Measurements from ENCODE around the gene LIG3. TPM values are rescaled to one million over a fixed set of nuclear protein-coding genes. Genes with fewer than 3 reads are reported as not detected.

Gene LIG3
- total and polyA plus RNA-seq, 2 of the 13 experiments (the other 11 are each of a cell fraction or from before 2014, with no cell fraction given), result 34.4 to 36.2 TPM

DNA sequence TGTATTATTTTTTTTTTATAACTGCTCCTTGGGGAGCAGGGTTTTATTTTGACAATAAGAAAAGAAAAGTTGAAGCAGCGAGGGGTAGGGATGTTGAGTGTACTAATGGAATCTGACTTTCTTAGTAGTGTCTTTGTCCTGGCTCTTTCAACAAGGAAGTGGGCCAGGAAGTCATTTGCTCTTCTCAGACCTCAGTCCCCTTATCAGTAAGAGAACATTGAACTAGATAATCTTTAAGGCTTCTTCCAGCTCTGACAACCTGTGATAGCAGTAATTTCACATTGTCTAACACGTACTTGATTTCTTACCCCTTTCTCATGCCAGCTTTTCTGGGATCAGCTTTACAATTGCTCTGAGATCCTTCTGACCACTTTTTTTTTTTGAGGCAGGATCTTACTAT is 8.3 kb downstream of the LIG3 start:
- peaks cover 8% of the 10 kb centered on the region for H3K79me2 ChIP-seq (ENCODE audit: insufficient read depth, low read length)
- H4K20me1 ChIP-seq (ENCODE audit: insufficient read depth, low read length), result no peaks in the 10 kb centered on the region
- no peak overlapping the region for H2AFZ ChIP-seq (ENCODE audit: low read length)
- ATAC-seq (no peak), FAIRE-seq (no peak), DNase-seq (ENCODE audit: low spot score) (no peak)
- no peaks in the 10 kb centered on the region for H3K9me3 ChIP-seq (ENCODE audit: low read length)
- ChIA-PET CTCF (ENCODE audit: low intra/inter-chr PET ratio, low total read pairs) (no interaction called here), POLR2A (no interaction called here)
- no peaks in the 10 kb centered on the region for H3K27me3 ChIP-seq (ENCODE audit: control insufficient read depth in 1 of 2, insufficient read depth in 2 of 2, low read length in 2 of 2)
- no peak overlapping the region for H3K27ac ChIP-seq (ENCODE audit: extremely low read length, insufficient read depth, low read length)
- peaks cover 10% of the 10 kb centered on the region for H3K4me1 ChIP-seq (ENCODE audit: insufficient read depth, low read length)
- no TSS peak for BruUV-seq (replicated peaks)
- no peak overlapping the region for H3K4me3 ChIP-seq (replicated peaks in 1 of 3; ENCODE audit: insufficient read depth in 1 of 3, low read depth in 2 of 3, low read length in 3 of 3)
- no peak overlapping the region for H3K4me2 ChIP-seq (ENCODE audit: low read depth, low read length)
- in situ Hi-C loops (cut with HindIII; ENCODE audit: extremely low pct_ligation_motif_present, low pct_unique_long_range_greater_than_20kb) (no loop called here), intact Hi-C loops (cut with micrococcal nuclease; ENCODE audit: unreplicated experiment) (no loop called here)
- 95% methylated on average over 2 of the region's 2 CpGs for WGBS (ENCODE audit: low lambda C conversion rate)
- no peak for TF ChIP-seq RCOR2 (CRISPR knock-in tag; IDR thresholded peaks at IDR 0.05)
- TF ChIP-seq PRPF4 (IDR thresholded peaks at IDR 0.05; ENCODE audit: low read depth, low read length, poor library complexity, severe bottlenecking), result no peak
- no peak overlapping the region for H3K9ac ChIP-seq (ENCODE audit: insufficient read depth, low read depth, low read length)
- H3K36me3 ChIP-seq (replicated peaks in 1 of 2; ENCODE audit: control insufficient read depth in 1 of 2, insufficient read depth in 2 of 2, low read length in 2 of 2), result peaks cover 12 to 72% of the 10 kb centered on the region in 2 experiments

DNA sequence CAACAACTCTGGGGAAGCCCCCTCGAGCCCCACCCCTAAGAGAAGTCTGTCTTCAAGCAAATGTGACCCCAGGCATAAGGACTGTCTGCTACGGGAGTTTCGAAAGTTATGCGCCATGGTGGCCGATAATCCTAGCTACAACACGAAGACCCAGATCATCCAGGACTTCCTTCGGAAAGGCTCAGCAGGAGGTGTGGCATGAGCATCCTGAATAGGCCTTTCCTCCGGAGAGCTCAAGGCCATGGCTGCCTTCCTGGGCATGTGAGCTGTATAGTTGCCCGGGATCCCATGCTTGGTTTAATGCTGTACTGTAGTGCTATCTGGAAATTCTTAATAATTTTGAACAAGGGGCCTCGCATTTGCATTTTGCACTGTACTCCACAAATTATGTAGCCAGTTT is 9.2 kb downstream of the LIG3 start:
- in situ Hi-C loops (cut with HindIII; ENCODE audit: extremely low pct_ligation_motif_present, low pct_unique_long_range_greater_than_20kb) (no loop called here), intact Hi-C loops (cut with micrococcal nuclease; ENCODE audit: unreplicated experiment) (no loop called here)
- Histone ChIP-seq H3K79me2 (ENCODE audit: insufficient read depth, low read length) (peaks cover 2% of the 10 kb centered on the region), H3K9ac (ENCODE audit: insufficient read depth, low read depth, low read length) (no peak overlapping the region), H3K4me3 (replicated peaks in 1 of 3; ENCODE audit: insufficient read depth in 1 of 3, low read depth in 2 of 3, low read length in 3 of 3) (no peak overlapping the region), H3K27ac (ENCODE audit: extremely low read length, insufficient read depth, low read length) (no peak overlapping the region), H3K27me3 (ENCODE audit: control insufficient read depth in 1 of 2, insufficient read depth in 2 of 2, low read length in 2 of 2) (no peaks in the 10 kb centered on the region), H4K20me1 (ENCODE audit: insufficient read depth, low read length) (no peaks in the 10 kb centered on the region), H3K36me3 (replicated peaks in 1 of 2; ENCODE audit: control insufficient read depth in 1 of 2, insufficient read depth in 2 of 2, low read length in 2 of 2) (peaks cover 13 to 73% of the 10 kb centered on the region in 2 experiments), H3K4me1 (ENCODE audit: insufficient read depth, low read length) (peaks cover 2% of the 10 kb centered on the region; the same call in 1 of the 2 replicates), H2AFZ (ENCODE audit: low read length) (no peak overlapping the region), H3K4me2 (ENCODE audit: low read depth, low read length) (no peak overlapping the region), H3K9me3 (ENCODE audit: low read length) (no peaks in the 10 kb centered on the region)
- FAIRE-seq, result no peak
- ChIA-PET CTCF (ENCODE audit: low intra/inter-chr PET ratio, low total read pairs) (no interaction called here), POLR2A (no interaction called here)
- ATAC-seq, result no peak
- BruUV-seq (replicated peaks), result no TSS peak
- WGBS (ENCODE audit: low lambda C conversion rate), result 95% methylated on average over 10 of the region's 10 CpGs
- DNase-seq (ENCODE audit: low spot score), result no peak
- TF ChIP-seq TCF7L2 (IDR thresholded peaks at IDR 0.05; ENCODE audit: low read depth, low read length) (no peak), NR3C1 (CRISPR knock-in tag; IDR thresholded peaks at IDR 0.05) (no peak), ZNF20 (CRISPR knock-in tag; IDR thresholded peaks at IDR 0.05) (no peak), HNF4A (CRISPR knock-in tag; IDR thresholded peaks at IDR 0.05) (no peak), ZNF460 (CRISPR knock-in tag; IDR thresholded peaks at IDR 0.05; ENCODE audit: borderline replicate concordance) (no peak), ZBTB3 (CRISPR knock-in tag; IDR thresholded peaks at IDR 0.05; ENCODE audit: borderline replicate concordance, low read depth) (no peak), KLF15 (CRISPR knock-in tag; IDR thresholded peaks at IDR 0.05; ENCODE audit: borderline replicate concordance) (no peak)
- TF ChIP-seq, protein P1, sequence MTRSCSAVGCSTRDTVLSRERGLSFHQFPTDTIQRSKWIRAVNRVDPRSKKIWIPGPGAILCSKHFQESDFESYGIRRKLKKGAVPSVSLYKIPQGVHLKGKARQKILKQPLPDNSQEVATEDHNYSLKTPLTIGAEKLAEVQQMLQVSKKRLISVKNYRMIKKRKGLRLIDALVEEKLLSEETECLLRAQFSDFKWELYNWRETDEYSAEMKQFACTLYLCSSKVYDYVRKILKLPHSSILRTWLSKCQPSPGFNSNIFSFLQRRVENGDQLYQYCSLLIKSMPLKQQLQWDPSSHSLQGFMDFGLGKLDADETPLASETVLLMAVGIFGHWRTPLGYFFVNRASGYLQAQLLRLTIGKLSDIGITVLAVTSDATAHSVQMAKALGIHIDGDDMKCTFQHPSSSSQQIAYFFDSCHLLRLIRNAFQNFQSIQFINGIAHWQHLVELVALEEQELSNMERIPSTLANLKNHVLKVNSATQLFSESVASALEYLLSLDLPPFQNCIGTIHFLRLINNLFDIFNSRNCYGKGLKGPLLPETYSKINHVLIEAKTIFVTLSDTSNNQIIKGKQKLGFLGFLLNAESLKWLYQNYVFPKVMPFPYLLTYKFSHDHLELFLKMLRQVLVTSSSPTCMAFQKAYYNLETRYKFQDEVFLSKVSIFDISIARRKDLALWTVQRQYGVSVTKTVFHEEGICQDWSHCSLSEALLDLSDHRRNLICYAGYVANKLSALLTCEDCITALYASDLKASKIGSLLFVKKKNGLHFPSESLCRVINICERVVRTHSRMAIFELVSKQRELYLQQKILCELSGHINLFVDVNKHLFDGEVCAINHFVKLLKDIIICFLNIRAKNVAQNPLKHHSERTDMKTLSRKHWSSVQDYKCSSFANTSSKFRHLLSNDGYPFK (CRISPR knock-in tag; IDR thresholded peaks at IDR 0.05; ENCODE audit: borderline replicate concordance), result no peak
- TF ChIP-seq, protein P2, sequence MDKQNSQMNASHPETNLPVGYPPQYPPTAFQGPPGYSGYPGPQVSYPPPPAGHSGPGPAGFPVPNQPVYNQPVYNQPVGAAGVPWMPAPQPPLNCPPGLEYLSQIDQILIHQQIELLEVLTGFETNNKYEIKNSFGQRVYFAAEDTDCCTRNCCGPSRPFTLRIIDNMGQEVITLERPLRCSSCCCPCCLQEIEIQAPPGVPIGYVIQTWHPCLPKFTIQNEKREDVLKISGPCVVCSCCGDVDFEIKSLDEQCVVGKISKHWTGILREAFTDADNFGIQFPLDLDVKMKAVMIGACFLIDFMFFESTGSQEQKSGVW (CRISPR knock-in tag; IDR thresholded peaks at IDR 0.05; ENCODE audit: borderline replicate concordance), result no peak
- TF ChIP-seq, protein P3, sequence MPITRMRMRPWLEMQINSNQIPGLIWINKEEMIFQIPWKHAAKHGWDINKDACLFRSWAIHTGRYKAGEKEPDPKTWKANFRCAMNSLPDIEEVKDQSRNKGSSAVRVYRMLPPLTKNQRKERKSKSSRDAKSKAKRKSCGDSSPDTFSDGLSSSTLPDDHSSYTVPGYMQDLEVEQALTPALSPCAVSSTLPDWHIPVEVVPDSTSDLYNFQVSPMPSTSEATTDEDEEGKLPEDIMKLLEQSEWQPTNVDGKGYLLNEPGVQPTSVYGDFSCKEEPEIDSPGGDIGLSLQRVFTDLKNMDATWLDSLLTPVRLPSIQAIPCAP (CRISPR knock-in tag; IDR thresholded peaks at IDR 0.05; ENCODE audit: low read depth), result no peak
- TF ChIP-seq, protein P4, sequence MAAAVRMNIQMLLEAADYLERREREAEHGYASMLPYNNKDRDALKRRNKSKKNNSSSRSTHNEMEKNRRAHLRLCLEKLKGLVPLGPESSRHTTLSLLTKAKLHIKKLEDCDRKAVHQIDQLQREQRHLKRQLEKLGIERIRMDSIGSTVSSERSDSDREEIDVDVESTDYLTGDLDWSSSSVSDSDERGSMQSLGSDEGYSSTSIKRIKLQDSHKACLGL (CRISPR knock-in tag; IDR thresholded peaks at IDR 0.05), result no peak

Data from HepG2 (cell line).